DMS 273 treated with DMSO at 0.1 percent for 48 hours (cell line): ENCODE measurements around the gene KRT76.

ENCODE experiments used
- DNase-seq: peaks from one replicate; lab custom pipeline; 2025; lab: John Stamatoyannopoulos, UW

Gene KRT76

DNA sequence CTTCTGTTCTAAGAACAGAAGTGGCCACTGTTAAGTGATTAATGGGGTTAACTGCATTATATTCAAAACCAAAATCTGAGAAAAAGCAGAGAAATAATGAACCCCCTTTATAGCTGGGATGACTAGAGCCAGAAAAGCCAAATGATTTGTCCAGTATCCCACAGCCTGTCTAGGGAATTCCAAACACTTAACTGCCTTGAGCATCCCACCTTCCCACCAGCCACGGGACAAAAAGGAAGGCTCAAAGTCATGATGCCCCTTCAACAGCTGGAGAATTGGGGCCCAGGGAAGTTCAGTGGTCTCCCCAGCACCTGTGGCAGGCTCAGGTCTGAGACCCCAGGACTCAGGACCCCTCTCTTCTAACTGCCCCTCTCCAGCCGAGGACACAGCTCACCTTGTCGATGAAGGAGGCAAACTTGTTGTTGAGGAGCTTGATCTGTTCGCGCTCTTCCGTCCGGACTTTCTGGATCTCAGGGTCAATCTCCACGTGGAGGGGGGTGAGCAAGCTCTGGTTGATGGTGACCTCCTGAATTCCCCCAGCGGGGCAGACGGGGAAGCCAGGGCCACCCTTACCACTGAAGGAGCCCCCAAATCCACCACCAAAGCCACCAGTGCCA, 36.2 kb upstream of the KRT76 start:
- no peak for DNase-seq

DNA sequence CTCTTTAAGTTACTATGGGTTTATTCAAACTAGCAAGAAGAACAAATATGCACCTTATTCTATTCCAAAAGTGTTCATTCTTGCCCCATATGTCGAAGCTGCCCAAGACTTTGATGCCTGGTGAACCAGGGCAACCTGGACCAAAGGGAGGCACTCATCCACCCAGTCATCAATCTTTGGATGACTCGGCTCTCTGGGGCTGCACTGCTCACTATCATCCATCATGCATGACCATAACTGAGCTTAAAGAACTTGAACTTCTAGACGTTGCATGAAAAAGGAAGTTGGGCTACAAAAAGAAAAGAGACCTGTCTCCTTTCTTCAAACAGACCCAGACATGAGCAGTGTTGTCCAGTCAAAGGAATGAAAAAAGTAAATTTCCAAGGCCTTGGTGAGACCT, 35.6 kb upstream of the KRT76 start:
- DNase-seq = no peak

- DNase-seq = no peak
Measured at GRCh38 chr12:52812073-52812400, 34.9 kb upstream of the KRT76 start.

DNA sequence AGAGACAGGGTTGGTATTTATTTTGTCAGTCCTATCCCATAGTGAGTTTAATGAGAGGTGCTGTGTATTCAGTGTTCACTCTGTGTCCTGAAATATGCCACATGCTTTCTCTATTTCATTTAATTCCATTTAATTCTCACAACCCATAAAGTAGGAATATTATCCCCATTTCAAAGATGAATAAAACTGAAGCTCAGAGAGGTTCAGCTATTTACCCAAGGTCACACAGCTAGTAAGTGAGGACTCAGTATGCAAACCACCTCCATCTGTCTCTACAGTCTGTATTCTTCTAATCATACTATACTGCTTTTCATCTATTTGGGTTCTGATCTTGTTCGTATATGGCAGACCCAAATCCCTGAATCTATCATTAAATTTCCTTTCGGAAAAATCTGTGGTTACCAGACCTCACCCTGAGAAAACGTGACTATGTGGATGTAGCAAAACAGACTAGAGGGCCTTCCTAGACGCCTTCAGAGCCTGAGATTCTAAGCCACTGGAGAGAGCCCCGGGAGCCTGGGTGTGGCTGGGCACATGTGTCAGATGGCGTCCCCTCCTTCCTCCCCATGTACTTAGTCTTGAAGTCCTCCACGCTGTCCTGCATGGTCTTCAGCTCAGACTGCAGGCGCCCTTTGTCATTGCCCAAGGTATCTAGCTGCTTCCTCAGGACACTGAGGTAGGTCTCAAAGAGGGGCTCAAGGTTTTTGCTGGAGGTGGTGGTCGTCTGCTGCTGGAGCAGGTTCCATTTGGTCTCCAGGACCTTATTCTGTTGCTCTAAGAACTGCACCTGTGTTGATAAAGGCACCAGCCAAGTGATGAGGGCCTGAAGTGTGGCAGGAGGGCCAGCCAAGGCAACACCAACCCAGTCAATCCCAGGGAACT, 34.3 kb upstream of the KRT76 start:
- no peak for DNase-seq

DNA sequence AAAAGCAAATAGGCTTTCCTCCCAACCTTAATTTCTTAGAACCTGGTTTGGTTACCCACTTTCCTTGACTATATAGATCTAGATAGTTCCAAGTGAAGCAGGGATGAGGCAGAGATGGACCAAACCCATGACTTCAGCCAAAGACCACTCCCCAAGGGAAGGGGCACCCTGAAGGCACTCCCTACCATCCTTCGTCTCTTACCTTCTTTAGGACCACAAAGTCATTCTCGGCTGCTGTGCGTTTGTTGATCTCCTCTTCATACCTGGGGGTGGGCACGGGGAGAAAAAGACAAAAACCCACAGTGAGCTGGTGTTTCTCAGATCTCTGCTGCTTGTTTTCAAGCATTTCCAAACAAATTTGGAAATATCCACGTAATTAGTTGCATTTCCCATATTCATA, 33.4 kb upstream of the KRT76 start:
- DNase-seq = no peak

DNA sequence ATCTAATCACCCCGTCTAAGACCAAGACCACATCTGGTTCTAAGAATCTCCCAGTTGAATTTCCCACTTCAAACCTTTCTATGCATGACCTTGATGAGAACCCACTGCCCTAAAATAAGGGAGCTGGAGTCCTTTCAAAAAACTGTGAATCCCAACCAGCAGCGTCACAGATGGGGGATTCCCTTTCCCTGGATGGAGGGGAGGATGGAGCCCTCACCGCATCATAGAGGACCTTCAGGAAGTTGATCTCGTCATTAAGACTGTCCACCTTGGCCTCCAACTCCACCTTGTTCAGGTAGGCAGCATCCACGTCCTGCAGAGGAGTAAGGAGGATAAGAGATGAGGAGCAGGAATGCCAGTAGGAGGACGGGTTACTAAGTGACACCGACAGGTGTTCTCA, 32.0 kb upstream of the KRT76 start:
- no peak for DNase-seq

- no peak for DNase-seq
Measured at GRCh38 chr12:52808573-52809160, 31.5 kb upstream of the KRT76 start.

DNA sequence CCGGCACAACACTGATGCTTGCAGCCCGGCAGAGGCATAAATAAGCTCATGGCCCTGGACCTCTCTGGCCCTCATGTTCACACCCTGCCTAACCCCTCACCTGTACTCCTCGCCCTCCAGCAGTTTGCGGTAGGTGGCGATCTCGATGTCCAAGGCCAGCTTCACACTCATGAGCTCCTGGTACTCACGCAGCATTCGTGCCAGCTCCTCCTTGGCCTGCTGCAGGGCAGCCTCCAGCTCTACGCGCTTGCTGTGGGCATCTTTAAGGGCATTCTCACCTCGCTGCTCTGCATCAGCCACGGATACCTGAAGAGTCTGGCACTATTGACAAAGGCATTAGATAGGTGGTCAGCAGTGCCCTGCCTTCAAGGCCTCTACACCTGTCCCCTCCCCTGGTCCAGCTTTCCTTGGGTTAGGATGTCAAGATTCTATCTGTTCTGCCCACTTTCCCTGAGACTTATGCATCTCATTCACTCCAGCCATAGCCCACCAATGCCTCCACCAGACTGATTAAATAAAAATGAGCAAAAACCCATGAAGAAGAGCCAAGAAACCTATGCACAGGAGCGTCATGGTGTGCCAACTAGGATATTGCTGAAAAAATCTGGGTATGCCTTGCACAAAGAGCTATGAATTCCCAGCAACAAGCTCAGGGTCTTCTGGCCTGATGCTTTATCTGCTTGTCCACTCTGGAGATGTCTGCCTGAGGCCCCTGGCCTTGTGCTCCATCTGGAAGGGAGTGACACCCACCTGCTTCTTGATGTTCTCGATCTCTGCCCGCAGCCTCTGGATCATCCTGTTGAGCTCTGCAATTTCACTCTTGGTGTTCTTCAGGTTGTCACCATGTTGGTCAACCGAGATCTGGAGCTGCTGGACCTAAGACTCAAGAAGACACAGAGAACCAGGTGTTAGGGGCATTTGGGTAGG, 30.7 kb upstream of the KRT76 start:
- no peak for DNase-seq

GRCh38 chr12:52806821-52807543, 29.8 kb upstream of the KRT76 start:
- no peak for DNase-seq

DNA sequence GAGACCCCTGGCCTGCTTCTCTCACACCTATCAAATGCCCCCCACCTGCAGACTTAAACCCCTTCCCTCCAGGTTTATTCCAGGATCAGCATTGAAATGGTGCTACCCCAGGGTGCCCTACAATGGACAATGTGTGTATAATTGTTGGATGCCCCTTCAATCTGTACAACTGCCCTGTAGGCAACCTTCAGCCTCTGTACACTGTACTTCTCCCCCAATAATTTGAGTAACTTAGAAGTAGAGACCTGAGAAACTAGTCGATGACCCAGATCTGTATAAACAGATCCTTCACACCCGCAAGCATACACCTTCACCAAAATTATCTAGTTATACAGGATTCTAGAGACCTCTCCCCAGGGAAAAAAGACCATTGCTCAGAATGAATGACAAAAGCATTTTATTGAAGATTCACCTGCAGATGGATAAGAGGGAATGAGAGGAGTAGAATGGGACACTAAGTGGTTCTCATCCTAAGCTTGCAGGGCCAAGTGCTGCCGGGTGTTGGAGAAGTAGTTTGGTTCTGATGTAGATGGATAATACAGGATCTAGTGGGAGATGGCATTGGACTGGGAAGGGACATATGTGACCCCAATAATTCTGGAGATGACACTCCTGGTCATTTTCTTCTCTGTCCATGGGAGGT, 29.1 kb upstream of the KRT76 start:
- no peak for DNase-seq

GRCh38 chr12:52805739-52806138, 28.6 kb upstream of the KRT76 start:
- no peak for DNase-seq

GRCh38 chr12:52805000-52805399, 27.9 kb upstream of the KRT76 start:
- DNase-seq = no peak

DNA sequence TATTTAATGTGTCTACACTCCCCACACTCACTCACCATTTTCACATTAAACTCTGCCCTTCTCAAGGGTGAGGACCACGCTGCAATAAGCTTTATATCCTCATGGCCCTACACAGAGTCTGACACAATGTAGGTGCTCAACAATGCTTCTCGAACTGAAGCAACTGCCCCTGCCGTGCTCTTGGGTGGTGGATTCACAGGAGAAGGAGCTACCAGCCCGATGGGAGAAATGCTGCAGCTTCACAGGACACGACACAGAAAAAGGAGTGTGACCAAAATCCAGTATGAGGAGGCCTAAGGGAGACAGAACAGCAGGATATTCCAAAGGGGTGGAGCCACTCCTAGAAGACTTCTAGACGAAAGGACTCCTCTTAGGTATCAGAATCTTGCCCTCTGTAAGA, 25.3 kb upstream of the KRT76 start:
- no peak for DNase-seq

- no peak for DNase-seq
Measured at GRCh38 chr12:52801773-52802172, 24.6 kb upstream of the KRT76 start.

GRCh38 chr12:52800259-52800917, 23.2 kb upstream of the KRT76 start:
- no peak for DNase-seq

GRCh38 chr12:52799505-52800211, 22.5 kb upstream of the KRT76 start:
- DNase-seq = no peak

DNA sequence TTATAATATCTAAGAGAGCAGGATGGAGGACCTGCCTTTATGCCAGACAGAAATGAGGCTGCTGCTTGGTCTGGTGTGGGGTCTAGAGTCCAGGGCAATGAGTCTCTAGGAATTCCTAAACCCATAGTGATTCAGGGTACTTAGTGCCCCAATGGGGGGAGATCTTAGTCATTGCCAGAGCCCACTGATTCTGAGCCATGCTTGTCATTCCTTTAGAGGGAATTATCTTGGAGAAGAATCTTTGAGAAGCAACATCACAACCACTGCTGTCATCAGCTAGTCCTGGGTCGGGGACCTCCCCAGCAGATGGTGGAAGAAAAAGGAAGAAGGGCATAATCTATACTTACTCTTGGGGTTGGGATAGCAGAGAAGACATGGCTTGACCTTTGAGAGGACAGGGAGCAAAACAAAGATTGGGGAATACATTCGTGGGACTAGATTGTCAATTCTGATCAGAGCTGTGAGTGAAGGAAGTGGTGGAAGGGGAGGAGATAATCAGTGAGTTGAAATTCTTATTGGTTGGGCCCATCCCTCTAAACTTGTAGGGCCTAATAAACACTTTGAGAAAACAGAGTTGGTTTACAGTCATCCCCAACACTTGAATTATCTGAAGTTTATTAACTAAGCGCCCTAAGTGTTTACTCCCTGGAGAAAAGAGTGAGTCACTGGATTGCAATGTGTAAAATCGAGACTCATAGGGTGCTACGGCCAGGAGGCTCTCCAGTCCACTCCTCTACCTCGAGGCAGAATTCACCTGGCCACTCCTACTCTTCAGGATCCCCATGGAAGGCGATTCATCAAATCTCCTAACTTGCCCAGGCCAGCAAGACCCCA, 21.7 kb upstream of the KRT76 start:
- DNase-seq = no peak

- no peak for DNase-seq
Measured at GRCh38 chr12:52798003-52798670, 21.0 kb upstream of the KRT76 start.

DNA sequence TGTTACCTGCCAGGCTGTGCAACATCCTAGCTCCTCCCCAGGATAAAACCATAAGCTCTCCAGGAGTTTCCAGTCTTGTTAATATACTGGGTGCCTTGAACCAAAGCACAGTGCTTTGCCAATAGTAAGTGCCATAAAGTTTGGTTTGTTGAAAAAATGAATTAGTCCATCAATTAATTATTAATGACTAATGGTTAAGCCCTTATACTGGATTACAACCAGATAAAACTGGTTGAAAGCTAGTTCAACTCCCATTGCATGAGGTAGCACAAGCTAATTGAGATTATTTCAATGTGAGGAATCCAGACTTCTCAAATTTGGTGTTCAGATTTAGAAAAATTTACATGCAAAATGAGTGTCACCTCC, 20.4 kb upstream of the KRT76 start:
- DNase-seq = no peak
